NCI-H2107 (cell line): Measurements from ENCODE around the gene USP17L25.
"Not testable (repeated sequence)": the region's sequence is repeated elsewhere in the genome, so short reads cannot be mapped to it uniquely, and the experiment has no call there.

Source experiments
- DNase-seq: peaks from one replicate; lab custom pipeline; 2025; lab: John Stamatoyannopoulos, UW

Gene USP17L25, protein sequence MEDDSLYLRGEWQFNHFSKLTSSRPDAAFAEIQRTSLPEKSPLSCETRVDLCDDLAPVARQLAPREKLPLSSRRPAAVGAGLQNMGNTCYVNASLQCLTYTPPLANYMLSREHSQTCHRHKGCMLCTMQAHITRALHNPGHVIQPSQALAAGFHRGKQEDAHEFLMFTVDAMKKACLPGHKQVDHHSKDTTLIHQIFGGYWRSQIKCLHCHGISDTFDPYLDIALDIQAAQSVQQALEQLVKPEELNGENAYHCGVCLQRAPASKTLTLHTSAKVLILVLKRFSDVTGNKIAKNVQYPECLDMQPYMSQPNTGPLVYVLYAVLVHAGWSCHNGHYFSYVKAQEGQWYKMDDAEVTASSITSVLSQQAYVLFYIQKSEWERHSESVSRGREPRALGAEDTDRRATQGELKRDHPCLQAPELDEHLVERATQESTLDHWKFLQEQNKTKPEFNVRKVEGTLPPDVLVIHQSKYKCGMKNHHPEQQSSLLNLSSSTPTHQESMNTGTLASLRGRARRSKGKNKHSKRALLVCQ

DNA sequence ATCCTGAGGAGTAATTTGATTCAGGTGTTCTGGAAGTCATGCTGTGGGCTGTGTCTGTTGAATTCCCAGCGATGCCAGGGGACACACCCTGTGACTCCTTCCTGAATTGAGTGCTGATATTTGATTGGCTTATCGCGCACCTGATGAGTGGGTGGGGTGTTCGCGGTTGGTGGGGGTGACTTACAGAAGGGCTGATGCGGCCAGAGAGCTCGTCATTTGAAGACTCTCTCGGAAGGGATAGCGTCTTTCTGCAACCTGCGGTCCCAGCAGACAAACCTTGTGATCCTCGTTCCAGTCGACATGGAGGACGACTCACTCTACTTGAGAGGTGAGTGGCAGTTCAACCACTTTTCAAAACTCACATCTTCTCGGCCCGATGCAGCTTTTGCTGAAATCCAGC lies at the start of gene USP17L25:
Gene USP17L25, plus strand, starts transcription at position 301 of the 400 bp plus-strand sequence. Its CDS starts 0 bp downstream, at position 301.
- not testable (repeated sequence) for DNase-seq

DNA sequence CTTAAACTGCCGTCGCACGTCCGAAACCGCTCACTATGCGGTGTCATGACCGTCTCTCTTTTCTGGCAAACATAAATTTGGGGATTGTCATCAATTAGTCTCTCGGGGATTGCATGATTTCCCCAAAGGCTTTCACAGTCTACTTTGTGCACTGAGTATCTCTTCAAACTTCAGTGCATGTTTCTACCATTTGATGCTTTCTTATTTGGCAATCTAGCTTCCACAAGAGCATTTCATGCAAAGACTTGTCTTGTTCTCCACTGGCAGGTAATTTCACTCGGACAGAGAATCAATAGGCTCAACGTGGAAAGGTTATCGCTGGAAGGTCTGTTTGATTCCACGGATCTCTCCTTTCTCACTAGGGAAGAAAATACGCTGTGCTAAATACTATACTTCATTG lies 5.5 kb upstream of the USP17L25 start:
- not testable (repeated sequence) for DNase-seq

DNA sequence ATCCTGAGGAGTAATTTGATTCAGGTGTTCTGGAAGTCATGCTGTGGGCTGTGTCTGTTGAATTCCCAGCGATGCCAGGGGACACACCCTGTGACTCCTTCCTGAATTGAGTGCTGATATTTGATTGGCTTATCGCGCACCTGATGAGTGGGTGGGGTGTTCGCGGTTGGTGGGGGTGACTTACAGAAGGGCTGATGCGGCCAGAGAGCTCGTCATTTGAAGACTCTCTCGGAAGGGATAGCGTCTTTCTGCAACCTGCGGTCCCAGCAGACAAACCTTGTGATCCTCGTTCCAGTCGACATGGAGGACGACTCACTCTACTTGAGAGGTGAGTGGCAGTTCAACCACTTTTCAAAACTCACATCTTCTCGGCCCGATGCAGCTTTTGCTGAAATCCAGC lies 4.8 kb upstream of the USP17L25 start, which contains the start of gene USP17L24:
Gene USP17L24, plus strand, starts transcription at position 301 of the 400 bp plus-strand sequence. Its CDS starts 0 bp downstream, at position 301.
- not testable (repeated sequence) for DNase-seq

DNA sequence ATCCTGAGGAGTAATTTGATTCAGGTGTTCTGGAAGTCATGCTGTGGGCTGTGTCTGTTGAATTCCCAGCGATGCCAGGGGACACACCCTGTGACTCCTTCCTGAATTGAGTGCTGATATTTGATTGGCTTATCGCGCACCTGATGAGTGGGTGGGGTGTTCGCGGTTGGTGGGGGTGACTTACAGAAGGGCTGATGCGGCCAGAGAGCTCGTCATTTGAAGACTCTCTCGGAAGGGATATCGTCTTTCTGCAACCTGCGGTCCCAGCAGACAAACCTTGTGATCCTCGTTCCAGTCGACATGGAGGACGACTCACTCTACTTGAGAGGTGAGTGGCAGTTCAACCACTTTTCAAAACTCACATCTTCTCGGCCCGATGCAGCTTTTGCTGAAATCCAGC lies 4.6 kb downstream of the USP17L25 start, which contains the start of gene USP17L26:
Gene USP17L26, plus strand, starts transcription at position 301 of the 400 bp plus-strand sequence. Its CDS starts 0 bp downstream, at position 301.
- DNase-seq, result not testable (repeated sequence)

DNA sequence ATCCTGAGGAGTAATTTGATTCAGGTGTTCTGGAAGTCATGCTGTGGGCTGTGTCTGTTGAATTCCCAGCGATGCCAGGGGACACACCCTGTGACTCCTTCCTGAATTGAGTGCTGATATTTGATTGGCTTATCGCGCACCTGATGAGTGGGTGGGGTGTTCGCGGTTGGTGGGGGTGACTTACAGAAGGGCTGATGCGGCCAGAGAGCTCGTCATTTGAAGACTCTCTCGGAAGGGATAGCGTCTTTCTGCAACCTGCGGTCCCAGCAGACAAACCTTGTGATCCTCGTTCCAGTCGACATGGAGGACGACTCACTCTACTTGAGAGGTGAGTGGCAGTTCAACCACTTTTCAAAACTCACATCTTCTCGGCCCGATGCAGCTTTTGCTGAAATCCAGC lies 9.4 kb downstream of the USP17L25 start, which contains the start of gene USP17L5:
Gene USP17L5, plus strand, starts transcription at position 301 of the 400 bp plus-strand sequence. Its CDS starts 0 bp downstream, at position 301.
- DNase-seq, result not testable (repeated sequence)

DNA sequence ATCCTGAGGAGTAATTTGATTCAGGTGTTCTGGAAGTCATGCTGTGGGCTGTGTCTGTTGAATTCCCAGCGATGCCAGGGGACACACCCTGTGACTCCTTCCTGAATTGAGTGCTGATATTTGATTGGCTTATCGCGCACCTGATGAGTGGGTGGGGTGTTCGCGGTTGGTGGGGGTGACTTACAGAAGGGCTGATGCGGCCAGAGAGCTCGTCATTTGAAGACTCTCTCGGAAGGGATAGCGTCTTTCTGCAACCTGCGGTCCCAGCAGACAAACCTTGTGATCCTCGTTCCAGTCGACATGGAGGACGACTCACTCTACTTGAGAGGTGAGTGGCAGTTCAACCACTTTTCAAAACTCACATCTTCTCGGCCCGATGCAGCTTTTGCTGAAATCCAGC lies 14.1 kb downstream of the USP17L25 start, which contains the start of gene USP17L27:
Gene USP17L27, plus strand, starts transcription at position 301 of the 400 bp plus-strand sequence. Its CDS starts 0 bp downstream, at position 301.
- not testable (repeated sequence) for DNase-seq

DNA sequence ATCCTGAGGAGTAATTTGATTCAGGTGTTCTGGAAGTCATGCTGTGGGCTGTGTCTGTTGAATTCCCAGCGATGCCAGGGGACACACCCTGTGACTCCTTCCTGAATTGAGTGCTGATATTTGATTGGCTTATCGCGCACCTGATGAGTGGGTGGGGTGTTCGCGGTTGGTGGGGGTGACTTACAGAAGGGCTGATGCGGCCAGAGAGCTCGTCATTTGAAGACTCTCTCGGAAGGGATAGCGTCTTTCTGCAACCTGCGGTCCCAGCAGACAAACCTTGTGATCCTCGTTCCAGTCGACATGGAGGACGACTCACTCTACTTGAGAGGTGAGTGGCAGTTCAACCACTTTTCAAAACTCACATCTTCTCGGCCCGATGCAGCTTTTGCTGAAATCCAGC lies 18.9 kb downstream of the USP17L25 start, which contains the start of gene USP17L28:
Gene USP17L28, plus strand, starts transcription at position 301 of the 400 bp plus-strand sequence. Its CDS starts 0 bp downstream, at position 301.
- not testable (repeated sequence) for DNase-seq

DNA sequence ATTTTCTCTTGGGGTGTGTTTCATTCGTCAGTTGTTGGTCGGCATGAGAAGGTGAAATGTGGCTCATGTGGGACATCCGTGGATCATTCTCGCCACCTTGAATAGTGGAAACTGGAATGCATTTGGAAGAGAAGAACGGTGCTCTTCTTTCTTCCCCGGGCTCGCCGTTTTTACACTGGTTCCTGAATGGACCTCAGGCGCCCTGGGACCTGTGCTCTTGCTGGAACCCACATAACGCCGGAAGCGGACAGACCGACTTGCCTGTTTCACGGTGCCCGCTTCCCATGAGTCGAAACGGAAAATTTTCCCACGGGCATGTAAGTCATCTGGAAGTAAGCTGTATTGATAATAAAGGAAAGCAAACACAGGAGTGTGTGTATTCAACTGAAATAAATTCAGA lies 21.2 kb downstream of the USP17L25 start:
- not testable (repeated sequence) for DNase-seq

DNA sequence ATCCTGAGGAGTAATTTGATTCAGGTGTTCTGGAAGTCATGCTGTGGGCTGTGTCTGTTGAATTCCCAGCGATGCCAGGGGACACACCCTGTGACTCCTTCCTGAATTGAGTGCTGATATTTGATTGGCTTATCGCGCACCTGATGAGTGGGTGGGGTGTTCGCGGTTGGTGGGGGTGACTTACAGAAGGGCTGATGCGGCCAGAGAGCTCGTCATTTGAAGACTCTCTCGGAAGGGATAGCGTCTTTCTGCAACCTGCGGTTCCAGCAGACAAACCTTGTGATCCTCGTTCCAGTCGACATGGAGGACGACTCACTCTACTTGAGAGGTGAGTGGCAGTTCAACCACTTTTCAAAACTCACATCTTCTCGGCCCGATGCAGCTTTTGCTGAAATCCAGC lies 23.6 kb downstream of the USP17L25 start, which contains the start of gene USP17L29:
Gene USP17L29, plus strand, starts transcription at position 301 of the 400 bp plus-strand sequence. Its CDS starts 0 bp downstream, at position 301.
- DNase-seq, result not testable (repeated sequence)

DNA sequence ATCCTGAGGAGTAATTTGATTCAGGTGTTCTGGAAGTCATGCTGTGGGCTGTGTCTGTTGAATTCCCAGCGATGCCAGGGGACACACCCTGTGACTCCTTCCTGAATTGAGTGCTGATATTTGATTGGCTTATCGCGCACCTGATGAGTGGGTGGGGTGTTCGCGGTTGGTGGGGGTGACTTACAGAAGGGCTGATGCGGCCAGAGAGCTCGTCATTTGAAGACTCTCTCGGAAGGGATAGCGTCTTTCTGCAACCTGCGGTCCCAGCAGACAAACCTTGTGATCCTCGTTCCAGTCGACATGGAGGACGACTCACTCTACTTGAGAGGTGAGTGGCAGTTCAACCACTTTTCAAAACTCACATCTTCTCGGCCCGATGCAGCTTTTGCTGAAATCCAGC lies 33.1 kb downstream of the USP17L25 start, which contains the start of gene USP17L30:
Gene USP17L30, plus strand, starts transcription at position 301 of the 400 bp plus-strand sequence. Its CDS starts 0 bp downstream, at position 301.
- not testable (repeated sequence) for DNase-seq

DNA sequence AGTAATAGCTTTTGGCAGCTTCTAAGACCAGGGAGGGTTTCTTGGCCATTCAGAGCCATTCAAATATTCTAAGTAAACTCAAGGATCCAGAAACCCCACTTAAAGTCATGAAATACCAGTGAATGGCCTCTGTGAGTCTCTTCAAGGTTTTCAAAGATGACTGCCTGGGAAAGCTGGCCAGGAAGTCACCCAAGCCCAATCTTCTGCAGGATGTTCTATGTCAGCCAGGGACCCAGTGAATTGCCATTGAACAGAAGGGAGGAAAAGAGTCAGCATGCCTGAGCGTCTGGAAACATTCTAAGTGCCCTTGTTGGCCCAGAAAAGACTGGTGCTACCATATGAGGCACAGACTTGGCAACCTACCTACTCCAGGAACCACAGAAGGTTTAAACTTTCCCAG lies 50.2 kb downstream of the USP17L25 start:
- not testable (repeated sequence) for DNase-seq
